ENCODE measurements around the gene CYGB. TPM values are rescaled to one million over a fixed set of nuclear protein-coding genes. Genes with fewer than 3 reads are reported as not detected.

CYGB gene
- total RNA-seq, result 8.3 TPM

GRCh38 chr17:76537578-76538280 lies at the start of gene CYGB:
Gene CYGB (minus strand): TSS chr17:76537709. CDS start chr17:76537542, 167 bp downstream.

GRCh38 chr17:76585649-76586593 lies 48.4 kb upstream of the CYGB start, which contains the start of gene ST6GALNAC2:
Gene ST6GALNAC2 (minus strand): TSS chr17:76585860. CDS start chr17:76585808, 52 bp downstream.

GRCh38 chr17:76539631-76540271 lies 2.2 kb upstream of the CYGB start, which contains the start of gene PRCD:
Gene PRCD (plus strand): TSS chr17:76540044. CDS start chr17:76540142, 98 bp downstream.

GRCh38 chr17:76501018-76501826 lies 36.3 kb downstream of the CYGB start, which contains the start of gene RHBDF2:
Gene RHBDF2 (minus strand): TSS chr17:76501423. CDS start chr17:76481524, 19,899 bp downstream.

Small RNA genes lying within 50 kb of the gene (small RNA-seq; reads per million reads assigned to genes)
- gene SNORD1A, result not detected
- 181 reads per million, percentile 97 among the genes with 10 or more reads in this experiment for gene SNORD1B

Other genes starting within 250 kb of the CYGB start
- gene QRICH2, start 229.4 kb downstream of the CYGB start, total RNA-seq, result 7.8 TPM
- 68.3 TPM for gene PRPSAP1, start 183.8 kb downstream of the CYGB start, total RNA-seq
- gene SPHK1, start 153.1 kb downstream of the CYGB start, total RNA-seq, result 1.4 TPM
- 49.6 TPM for gene UBE2O, start 84.6 kb downstream of the CYGB start, total RNA-seq
- gene AANAT, start 70.1 kb downstream of the CYGB start, total RNA-seq, result not detected
- gene RHBDF2, start 36.3 kb downstream of the CYGB start, total RNA-seq, result 3.2 TPM
- gene PRCD, start 2.3 kb upstream of the CYGB start, total RNA-seq, result 5.3 TPM
- 2.1 TPM for gene ST6GALNAC2, start 48.2 kb upstream of the CYGB start, total RNA-seq
- 0.69 TPM for gene ST6GALNAC1, start 106.0 kb upstream of the CYGB start, total RNA-seq
- 87.9 TPM for gene MXRA7, start 173.3 kb upstream of the CYGB start, total RNA-seq
- 19.1 TPM for gene JMJD6, start 188.9 kb upstream of the CYGB start, total RNA-seq
- gene METTL23, start 189.1 kb upstream of the CYGB start, total RNA-seq, result 14.8 TPM
- gene SRSF2, start 199.6 kb upstream of the CYGB start, total RNA-seq, result 98.0 TPM
- 84.2 TPM for gene MFSD11, start 200.4 kb upstream of the CYGB start, total RNA-seq